Glutamatergic neuron (in vitro differentiated cells): Measurements from ENCODE around the gene STON2. TPM values are rescaled to one million over a fixed set of nuclear protein-coding genes. Genes with fewer than 3 reads are reported as not detected.

Experiments used
- DNase-seq: peaks from one replicate; pipeline ENCODE4 v3.0.0; 2022
- H3K27ac Mint-ChIP-seq: one replicate; pipeline ENCODE4 v1.8.0; 2020; ENCODE audit warnings: mild to moderate bottlenecking, mixed read lengths, inconsistent platforms; ENCODE audit not compliant: unreplicated experiment
- H3K27me3 Mint-ChIP-seq: one replicate; pipeline ENCODE4 v1.8.0; 2020; ENCODE audit warnings: mild to moderate bottlenecking, moderate library complexity, mixed read lengths, inconsistent platforms; ENCODE audit not compliant: unreplicated experiment
- H3K36me3 Mint-ChIP-seq: one replicate; pipeline ENCODE4 v1.8.0; 2020; ENCODE audit warnings: mild to moderate bottlenecking, mixed read lengths, inconsistent platforms; ENCODE audit not compliant: unreplicated experiment
- H3K4me1 Mint-ChIP-seq: one replicate; pipeline ENCODE4 v1.8.0; 2020; ENCODE audit warnings: mild to moderate bottlenecking, low read depth, mixed read lengths, inconsistent platforms; ENCODE audit not compliant: unreplicated experiment
- H3K4me3 Mint-ChIP-seq: one replicate; pipeline ENCODE4 v1.8.0; 2020; ENCODE audit warnings: mild to moderate bottlenecking, mixed read lengths, inconsistent platforms; ENCODE audit not compliant: unreplicated experiment
- H3K9me3 Mint-ChIP-seq: one replicate; pipeline ENCODE4 v1.8.0; 2020; ENCODE audit warnings: mild to moderate bottlenecking, moderate library complexity, mixed read lengths, inconsistent platforms; ENCODE audit not compliant: unreplicated experiment
- total RNA-seq: library from RNA; stranded (reverse); fragmentation: NEBNext Ultra II Directional; extraction: Animal tissue kit (Norgen Biotek cat#: 25700); gene quantifications from one replicate; pipeline ENCODE4 v1.2.1, GENCODE V29; 2021; ENCODE audit not compliant: unreplicated experiment
- TF ChIP-seq, protein P1 (sequence below): fragments of 200-600 bp; sonication (generic); IDR thresholded peaks from one replicate; pipeline ENCODE4 v1.5.0; 2021; ENCODE audit not compliant: partially characterized antibody, unreplicated experiment

Gene STON2
- total RNA-seq, 1 donor from 2014 or later: 278 TPM

DNA sequence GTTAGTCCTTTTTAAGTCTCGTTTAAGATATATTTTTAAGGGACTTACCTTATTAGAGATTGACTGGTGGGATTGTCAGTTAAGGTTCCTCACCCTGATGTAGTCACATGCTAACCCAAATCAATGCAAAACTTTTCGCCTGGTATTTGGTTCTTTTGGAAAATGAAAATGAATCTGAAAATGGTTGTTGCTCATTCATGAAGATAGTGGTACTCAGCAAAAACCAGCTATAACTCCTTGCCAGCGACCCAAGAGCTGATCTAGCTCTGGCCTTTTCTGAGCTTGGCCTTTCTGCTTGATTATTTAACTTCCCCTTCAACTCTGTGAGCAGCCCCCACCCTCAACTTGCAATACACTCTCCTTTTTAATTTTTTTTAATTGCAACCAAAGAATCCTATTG, 94.4 kb downstream of the STON2 start:
- TF ChIP-seq, protein P1, sequence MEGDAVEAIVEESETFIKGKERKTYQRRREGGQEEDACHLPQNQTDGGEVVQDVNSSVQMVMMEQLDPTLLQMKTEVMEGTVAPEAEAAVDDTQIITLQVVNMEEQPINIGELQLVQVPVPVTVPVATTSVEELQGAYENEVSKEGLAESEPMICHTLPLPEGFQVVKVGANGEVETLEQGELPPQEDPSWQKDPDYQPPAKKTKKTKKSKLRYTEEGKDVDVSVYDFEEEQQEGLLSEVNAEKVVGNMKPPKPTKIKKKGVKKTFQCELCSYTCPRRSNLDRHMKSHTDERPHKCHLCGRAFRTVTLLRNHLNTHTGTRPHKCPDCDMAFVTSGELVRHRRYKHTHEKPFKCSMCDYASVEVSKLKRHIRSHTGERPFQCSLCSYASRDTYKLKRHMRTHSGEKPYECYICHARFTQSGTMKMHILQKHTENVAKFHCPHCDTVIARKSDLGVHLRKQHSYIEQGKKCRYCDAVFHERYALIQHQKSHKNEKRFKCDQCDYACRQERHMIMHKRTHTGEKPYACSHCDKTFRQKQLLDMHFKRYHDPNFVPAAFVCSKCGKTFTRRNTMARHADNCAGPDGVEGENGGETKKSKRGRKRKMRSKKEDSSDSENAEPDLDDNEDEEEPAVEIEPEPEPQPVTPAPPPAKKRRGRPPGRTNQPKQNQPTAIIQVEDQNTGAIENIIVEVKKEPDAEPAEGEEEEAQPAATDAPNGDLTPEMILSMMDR: no peak
- Mint-ChIP-seq H3K4me3 (no peak overlapping the region), H3K4me1 (peaks cover 60% of the 10 kb centered on the region), H3K27ac (peak overlapping the region; percentile 87), H3K9me3 (peaks cover 5% of the 10 kb centered on the region), H3K36me3 (no peaks in the 10 kb centered on the region), H3K27me3 (peaks cover 3% of the 10 kb centered on the region)
- no peak for DNase-seq

DNA sequence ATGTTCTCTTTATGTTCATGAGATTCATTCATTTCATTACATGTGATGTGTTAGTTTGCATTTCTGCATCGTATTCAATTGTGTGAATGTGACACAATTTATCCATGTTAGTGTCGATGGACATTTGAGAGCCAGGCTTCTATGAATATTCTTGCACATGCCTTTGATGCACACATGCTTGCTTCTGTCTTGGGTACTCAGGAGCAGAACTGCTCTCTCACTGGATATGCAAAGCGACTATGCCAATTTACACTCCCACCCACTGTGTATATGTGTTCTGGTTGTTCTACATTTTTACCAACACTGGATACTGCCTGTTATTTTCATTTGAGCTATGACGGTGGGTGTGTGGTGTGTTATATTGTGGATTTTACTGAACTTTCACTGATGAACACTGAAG, 95.1 kb downstream of the STON2 start:
- Mint-ChIP-seq H3K36me3 (no peaks in the 10 kb centered on the region), H3K4me1 (peaks cover 57% of the 10 kb centered on the region), H3K27ac (peak overlapping the region; percentile 45), H3K27me3 (peaks cover 3% of the 10 kb centered on the region), H3K9me3 (peaks cover 3% of the 10 kb centered on the region), H3K4me3 (no peak overlapping the region)
- TF ChIP-seq, protein P1: no peak
- no peak for DNase-seq

DNA sequence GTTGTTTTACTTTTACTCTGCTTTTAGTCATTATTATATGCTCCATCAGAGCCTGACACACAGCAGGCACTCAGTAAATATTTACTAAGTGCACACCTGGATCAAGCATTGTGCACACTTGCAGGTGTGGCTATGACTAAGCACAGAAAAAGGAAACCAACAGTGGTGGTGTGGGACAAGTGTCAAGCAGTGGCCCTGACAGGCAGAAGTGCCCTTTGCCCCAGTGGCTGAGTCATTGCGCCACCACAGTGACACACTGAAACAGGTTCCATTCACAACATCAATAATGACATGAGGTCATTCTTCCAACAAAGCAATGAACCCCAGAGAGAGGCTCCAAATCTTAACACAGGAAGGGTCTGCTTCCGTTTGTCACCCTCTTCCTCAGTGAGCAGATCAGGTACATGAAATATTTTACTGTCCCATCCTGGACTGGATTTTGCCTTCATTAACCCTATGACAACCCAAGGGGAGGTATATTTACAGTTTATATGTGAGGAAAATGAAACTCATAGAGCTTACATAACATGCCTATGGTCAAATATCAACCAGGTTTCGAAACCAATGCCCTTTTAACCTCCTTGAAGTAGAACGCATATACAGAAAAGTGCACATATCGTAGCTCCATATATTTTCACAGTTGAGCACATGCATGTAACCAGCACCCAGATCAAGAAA, 96.7 kb downstream of the STON2 start:
- no peak for DNase-seq
- no peaks in the 10 kb centered on the region for H3K36me3 Mint-ChIP-seq
- H3K4me3 Mint-ChIP-seq: no peak overlapping the region
- H3K27me3 Mint-ChIP-seq: peaks cover 3% of the 10 kb centered on the region
- peaks cover 3% of the 10 kb centered on the region for H3K9me3 Mint-ChIP-seq
- peaks cover 54% of the 10 kb centered on the region for H3K4me1 Mint-ChIP-seq
- H3K27ac Mint-ChIP-seq: peak overlapping the region; percentile 69
- TF ChIP-seq, protein P1: no peak

DNA sequence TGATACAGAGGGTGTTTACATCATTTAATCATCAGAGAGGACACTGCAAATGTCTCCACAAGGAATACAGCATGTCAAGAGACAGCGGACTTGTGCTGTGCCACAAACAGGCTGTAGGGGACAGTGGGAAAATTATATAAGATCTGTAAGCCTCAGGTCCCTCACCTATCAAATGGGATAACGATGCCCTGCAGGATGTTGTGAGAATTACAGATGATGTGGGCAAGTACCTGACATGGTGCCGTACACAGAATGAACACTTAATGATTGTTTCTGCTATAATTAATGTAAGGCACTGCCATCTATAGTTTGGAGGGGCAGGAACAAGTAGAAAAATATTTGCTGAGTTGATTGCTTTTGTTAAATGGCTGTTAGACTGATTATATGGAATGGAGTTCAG, 97.5 kb downstream of the STON2 start:
- Mint-ChIP-seq H3K27ac (peak overlapping the region; percentile 3), H3K4me3 (no peak overlapping the region), H3K4me1 (peaks cover 50% of the 10 kb centered on the region), H3K27me3 (peaks cover 3% of the 10 kb centered on the region), H3K36me3 (no peaks in the 10 kb centered on the region), H3K9me3 (peaks cover 3% of the 10 kb centered on the region)
- DNase-seq: no peak
- TF ChIP-seq, protein P1: peak; percentile 60

DNA sequence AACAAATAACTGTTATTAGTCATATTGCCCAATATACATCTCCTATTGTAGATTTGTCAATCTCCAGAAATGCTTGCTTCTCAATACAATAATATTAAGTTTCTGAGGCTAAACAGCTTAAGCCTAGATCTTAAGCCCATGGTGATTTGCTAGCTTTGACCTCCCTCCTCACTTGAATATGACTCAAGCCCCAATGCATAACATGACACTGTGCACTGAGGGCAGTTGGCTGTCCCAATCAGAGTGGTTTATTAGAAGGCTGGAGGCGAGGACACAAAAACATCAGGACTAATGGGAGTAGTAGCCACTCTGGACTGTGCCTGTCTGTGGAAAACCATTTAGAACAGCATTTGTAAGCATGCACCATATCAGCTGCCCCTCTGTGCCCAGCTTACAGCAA, 98.3 kb downstream of the STON2 start:
- Mint-ChIP-seq H3K4me3 (no peak overlapping the region), H3K36me3 (no peaks in the 10 kb centered on the region), H3K9me3 (peaks cover 3% of the 10 kb centered on the region), H3K27ac (no peak overlapping the region), H3K27me3 (peaks cover 3% of the 10 kb centered on the region), H3K4me1 (peaks cover 47% of the 10 kb centered on the region)
- TF ChIP-seq, protein P1: no peak
- DNase-seq: no peak
